NB4 (cell line): ENCODE measurements around the gene NCSTN.

Source experiments
- MYC ChIP-seq: IDR thresholded peaks from 2 replicates; pipeline ENCODE4 v1.6.1; 2011; ENCODE audit warnings: low read depth, low read length
- POLR2A ChIP-seq: IDR thresholded peaks from 2 replicates; pipeline ENCODE4 v1.6.1; 2011; ENCODE audit warnings: mild to moderate bottlenecking; ENCODE audit not compliant: insufficient read length; ENCODE audit errors: extremely low read depth
- TF ChIP-seq, protein P1 (sequence below): IDR thresholded peaks from one replicate; pipeline ENCODE4 v1.5.1; 2012; ENCODE audit warnings: low read depth, low read length
- TF ChIP-seq, protein P2 (sequence below): IDR thresholded peaks from 2 replicates; pipeline ENCODE4 v1.6.1; 2011; ENCODE audit warnings: low read depth, low read length

DNA sequence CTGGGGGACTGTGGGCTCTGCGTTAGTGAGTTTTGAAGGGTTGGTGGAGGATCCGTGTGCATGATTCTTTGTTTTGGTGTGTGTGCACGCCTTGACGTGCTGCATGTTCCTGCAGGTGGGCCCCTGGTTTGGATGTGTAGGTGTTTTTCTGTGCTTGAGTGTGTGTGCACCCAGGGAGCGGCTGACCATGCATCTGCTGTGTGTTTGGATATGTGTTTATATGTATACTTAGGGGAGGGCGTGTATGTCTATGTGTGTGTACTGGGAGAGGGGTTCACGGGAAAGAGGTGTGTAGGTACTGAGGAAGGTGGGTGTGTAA lies 58.3 kb downstream of the NCSTN start:
- TF ChIP-seq POLR2A (no peak), MYC (no peak)
- TF ChIP-seq, protein P1, sequence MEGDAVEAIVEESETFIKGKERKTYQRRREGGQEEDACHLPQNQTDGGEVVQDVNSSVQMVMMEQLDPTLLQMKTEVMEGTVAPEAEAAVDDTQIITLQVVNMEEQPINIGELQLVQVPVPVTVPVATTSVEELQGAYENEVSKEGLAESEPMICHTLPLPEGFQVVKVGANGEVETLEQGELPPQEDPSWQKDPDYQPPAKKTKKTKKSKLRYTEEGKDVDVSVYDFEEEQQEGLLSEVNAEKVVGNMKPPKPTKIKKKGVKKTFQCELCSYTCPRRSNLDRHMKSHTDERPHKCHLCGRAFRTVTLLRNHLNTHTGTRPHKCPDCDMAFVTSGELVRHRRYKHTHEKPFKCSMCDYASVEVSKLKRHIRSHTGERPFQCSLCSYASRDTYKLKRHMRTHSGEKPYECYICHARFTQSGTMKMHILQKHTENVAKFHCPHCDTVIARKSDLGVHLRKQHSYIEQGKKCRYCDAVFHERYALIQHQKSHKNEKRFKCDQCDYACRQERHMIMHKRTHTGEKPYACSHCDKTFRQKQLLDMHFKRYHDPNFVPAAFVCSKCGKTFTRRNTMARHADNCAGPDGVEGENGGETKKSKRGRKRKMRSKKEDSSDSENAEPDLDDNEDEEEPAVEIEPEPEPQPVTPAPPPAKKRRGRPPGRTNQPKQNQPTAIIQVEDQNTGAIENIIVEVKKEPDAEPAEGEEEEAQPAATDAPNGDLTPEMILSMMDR = no peak
- TF ChIP-seq, protein P2, sequence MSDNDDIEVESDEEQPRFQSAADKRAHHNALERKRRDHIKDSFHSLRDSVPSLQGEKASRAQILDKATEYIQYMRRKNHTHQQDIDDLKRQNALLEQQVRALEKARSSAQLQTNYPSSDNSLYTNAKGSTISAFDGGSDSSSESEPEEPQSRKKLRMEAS = no peak
